Activated CD8-positive, alpha-beta memory T cell treated with anti-CD3 and anti-CD28 coated beads, Interleukin-2, amount 50 U/mL, for 24 hours (primary cell): ENCODE measurements around the gene LSM8.
"Not testable (repeated sequence)": the region's sequence is repeated elsewhere in the genome, so short reads cannot be mapped to it uniquely, and the experiment has no call there.

ENCODE experiments used
- DNase-seq: peaks from one replicate; pipeline ENCODE4 v3.0.0-alpha.2; 2020; ENCODE audit errors: extremely low read depth

Gene LSM8

DNA sequence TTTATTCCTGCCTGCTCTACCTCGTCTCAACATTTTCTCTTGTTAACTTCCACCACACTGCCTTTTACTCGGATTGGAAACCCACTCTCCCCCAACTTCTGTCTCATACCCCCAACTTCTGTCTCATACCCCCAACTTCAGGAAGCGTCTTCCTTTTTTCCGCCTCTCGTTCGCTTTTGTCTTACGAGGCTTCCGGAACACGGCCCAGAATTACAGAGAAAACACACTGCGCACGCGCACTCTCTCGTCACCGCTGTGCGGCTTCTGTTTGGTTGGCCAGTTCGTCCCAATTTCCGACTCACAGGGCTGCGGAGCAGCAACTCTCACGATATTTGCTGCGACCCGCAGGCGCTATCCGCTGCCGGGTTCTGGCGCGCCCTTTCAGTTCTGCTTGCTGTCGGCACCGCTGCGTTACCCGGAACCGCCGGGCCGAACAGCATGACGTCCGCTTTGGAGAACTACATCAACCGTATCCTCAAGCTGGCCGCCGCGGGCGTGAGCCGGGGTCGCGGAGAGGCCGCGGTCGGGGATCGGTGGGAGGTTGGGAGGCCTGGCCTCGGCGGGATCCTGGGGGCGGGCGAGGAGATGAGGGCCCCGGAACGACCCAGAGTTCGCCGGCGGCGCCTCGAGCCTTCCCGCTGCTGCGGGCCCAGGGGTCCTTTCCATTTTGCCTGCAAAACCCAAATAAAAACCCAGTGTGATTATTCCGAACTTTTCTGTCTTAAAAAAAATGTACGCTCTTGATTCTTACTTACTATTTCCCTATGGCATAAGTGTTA lies at the start of gene LSM8:
LSM8 (plus strand) TSS at position 379 of the 779 bp plus-strand sequence; CDS start at position 439, 60 bp downstream.
- peak; percentile 91 for DNase-seq

DNA sequence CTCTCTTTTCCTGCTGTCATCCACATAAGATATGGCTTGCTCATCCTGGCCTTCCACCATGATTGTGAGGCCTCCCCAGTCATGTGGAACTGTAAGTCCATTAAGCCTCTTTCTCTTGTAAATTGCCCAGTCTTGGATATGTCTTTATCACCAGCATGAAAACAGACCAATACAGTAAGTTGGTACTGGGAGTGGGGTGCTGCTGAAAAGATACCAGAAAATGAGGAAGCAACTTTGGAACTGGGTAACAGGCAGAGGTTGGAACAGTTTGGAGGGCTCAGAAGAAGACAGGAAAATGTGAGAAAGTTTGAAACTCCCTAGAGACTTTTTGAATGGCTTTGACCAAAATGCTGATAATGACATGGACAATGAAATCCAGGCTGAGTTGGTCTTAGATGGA lies 49.5 kb upstream of the LSM8 start:
- DNase-seq: not testable (repeated sequence)

DNA sequence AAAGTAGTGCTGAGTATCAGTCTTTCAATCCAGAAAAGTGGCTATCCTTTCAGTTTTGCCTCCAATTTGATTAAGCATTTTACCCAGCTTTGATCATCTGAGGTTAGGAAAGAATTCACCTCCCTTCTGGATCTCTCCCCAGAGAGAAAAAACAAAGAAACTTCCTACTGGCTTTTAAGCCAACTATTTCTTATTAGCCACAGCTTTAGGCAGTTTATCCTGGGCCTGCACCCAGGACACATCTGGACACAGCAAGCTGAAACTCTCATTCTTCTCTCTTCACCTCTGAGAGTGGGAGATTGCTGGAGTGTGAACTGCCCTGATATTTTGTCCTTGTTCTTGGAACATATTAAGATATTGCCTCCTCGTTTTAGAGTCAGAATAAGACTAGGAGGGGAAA lies 43.5 kb upstream of the LSM8 start:
- DNase-seq: no peak

DNA sequence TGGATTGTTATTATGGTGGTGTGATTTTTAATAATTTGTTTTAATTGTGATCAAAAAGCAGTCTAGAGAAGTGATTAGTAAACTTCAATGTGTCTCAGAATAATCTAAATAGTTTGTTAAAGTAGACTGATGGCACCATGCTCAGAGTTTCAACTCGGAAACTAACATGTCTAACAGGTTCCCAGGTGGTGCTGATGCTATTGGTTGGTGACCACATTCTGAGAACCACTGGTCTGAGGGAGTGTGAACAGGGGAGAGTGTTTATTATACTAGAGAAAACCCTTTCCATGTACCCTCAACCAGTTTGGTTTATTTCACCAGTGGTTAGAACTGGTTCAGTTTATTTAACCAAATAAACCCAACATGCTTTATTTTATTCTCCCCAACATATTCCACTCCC lies 42.0 kb upstream of the LSM8 start:
- DNase-seq: no peak

DNA sequence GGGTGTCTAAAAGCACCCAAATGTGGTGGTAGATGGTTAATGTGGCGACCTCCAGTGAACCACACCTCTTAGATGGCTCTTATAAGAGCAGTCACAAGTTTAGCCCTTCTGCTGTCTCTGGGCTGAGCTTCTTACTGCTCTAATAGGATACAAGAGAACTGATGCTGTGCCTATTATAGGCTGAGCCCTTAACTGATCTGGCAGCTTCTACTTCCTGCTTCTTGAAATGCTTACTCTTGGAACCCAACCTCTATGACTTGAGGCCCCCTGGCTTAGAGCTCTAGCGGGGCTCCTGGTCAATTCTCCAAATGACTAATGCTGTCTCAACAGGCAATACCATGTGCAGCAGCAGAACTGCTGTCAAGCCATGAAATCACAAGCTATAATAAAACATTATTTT lies 35.0 kb upstream of the LSM8 start:
- no peak for DNase-seq

DNA sequence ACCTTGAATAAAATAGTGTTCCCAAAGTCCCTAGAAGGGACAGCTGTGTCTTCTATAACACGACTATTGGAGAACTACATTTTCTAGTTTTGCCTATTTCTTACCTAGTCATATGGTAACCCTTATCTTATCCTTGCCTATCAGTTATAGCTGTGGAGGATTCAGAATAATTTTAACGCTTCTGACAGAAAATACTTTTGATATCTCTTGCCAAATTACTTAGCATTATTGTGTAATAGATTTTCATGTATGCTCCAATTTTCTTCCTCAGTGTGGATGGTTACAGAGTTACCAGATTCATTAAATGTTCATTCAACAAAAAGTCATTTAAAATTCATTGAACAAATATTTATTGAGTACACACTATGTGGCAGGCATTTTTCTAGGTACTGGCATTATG lies 34.6 kb upstream of the LSM8 start:
- DNase-seq: no peak

DNA sequence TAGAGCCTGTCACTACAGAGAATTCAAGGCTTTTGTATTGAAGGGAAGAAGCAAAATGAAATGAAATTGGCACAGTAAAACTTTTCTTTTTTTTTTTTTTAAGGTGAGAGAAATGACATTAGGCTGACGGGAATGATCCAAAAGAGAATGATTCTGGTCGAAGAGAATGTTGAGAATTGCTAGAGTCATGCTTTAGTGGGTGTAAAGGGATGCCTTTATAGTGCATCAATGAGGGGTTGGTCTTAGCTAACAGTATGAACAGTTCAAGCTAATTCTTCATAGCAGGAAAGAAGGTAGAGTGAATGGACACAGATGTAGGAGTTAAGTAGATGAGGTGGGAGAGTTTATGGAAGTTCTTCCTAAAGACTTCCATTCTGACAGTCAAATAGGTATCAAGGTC lies 32.3 kb upstream of the LSM8 start:
- no peak for DNase-seq

DNA sequence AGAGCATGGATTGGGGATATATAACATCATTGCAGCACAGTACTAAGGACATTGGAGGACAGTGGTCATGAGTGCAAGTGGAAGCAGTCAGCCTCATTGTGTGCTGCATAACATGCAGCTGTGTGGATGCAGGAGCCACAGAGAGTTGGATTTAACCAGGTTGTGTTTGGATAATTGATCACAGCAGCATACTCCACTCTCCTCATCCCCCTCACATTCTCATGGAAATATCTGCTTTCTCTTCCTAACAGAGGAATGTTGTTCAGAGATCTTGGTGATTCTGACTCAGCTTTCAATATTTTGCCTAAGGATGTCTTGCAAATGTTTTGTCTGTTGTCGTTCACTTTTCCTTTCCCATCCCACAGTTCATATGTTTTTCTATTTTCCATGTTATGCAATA lies 31.8 kb upstream of the LSM8 start:
- no peak for DNase-seq

DNA sequence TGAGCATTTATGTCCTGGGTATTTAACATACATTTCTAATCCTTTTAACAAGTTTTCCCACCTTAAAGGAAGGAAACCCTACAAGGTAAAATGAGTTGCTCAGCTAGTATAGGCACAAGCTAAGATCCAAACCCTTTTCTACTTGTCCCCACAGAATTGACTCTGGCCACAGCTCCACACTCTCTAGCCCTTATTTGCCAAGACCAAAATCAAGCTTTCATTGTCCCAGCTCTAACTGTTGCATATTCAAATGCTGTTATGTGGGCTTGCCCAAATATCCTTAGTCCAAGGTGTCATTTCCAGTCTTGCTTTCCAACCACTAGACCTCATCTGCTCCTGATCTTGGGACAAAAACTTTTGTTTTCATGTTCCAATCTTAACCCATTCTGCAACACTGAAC lies 31.3 kb upstream of the LSM8 start:
- DNase-seq: no peak

DNA sequence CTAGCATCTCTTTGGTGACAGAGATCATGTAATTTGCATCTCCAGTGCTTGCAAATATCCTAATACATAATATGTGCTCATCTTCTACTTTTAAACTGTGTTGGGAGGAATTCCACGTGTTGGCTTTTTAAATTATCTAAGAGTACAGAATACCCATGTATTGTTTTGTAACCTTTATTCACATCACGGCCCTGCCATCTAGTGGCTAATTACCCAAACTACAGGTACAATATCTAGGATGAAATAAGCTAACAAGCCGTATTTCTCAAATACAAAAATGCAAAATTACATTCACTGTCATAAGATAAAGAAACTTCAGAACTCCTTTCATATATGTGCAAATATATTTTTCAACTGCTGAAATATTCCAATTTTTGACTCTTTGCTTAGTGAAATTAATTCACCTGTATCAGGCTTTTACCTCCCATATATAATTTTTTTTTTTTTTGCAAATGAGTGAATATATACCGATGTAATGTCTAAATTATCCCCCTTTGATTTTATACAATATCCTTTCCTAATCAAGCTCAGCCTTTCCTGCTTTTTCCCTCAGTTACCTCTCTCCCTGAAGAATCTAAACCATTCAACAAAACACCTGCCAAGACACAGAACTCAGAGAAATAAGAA lies 30.3 kb upstream of the LSM8 start:
- DNase-seq: no peak

DNA sequence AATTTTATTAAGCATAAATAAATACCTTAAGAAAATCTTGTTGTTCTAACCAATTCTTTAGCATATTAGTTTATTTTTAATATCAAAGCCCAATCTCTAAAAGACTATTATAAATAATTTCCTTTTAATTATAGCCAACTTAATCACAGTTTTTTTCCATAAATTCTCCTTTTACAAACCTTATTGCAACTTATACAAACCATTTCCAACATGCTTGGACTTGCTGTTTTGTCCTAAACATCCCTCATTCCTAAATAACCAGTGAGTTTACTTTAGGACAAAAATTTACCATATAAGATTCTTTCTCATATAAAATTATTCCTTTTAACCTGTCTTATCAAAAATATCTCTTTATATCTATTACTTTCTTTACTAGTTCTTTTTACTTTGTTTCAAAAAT lies 25.2 kb upstream of the LSM8 start:
- DNase-seq: no peak

DNA sequence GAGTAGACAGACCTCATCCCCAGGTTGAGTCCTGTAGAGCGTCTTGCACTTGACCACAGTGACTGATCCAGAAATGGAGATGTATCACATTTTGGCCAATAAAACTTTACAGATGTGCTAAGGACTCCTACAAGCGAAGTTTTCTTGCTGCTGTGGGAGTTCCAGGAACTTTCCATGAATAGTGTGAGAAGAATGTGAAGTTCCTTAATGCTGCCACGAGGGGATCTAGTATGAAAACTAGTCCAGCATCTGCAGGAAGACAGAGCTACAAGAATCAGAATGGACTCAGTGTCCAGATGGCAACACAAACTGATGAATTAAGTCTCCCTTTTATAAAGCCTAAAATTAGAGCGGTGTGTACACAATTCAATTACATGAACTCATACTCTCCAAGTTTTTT lies 14.8 kb upstream of the LSM8 start:
- DNase-seq: no peak

DNA sequence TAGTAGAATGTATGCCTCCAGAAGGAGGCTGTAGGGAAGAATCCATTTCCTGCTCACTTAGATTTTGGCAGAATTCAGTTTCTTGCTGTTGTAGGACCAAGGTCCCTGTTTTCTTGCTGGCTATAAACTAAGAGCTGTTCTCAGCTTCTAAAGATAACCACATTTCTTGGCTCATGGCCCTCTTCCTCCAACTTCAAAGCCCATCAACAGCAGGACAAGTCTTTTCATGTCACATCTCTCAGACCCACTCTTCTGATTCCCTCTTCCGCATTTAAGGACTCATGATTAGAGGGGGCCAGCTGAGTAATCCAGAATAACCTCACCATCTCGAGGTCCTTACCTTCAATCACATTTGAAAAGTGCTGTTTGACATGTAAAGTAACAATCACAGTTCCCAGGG lies 8.2 kb upstream of the LSM8 start:
- no peak for DNase-seq

DNA sequence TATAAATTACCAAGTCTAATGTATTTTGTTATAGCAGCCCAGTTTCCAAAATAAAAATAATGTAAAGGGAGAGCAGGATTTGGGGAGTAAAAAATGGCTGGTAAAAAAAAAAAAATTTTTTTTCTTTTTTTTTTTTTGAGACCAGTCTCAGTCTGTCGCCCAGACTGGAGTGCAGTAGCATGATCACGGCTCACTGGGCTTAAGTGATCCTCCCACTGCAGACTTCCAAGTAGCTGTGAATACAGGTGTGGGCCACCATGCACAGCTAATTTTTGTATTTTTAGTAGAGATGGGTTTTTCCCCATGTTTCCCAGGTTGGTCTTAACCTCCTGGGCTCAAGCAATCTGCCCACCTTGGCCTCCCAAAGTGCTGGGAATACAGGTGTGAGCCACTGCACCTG lies 4.8 kb upstream of the LSM8 start:
- DNase-seq: no peak

DNA sequence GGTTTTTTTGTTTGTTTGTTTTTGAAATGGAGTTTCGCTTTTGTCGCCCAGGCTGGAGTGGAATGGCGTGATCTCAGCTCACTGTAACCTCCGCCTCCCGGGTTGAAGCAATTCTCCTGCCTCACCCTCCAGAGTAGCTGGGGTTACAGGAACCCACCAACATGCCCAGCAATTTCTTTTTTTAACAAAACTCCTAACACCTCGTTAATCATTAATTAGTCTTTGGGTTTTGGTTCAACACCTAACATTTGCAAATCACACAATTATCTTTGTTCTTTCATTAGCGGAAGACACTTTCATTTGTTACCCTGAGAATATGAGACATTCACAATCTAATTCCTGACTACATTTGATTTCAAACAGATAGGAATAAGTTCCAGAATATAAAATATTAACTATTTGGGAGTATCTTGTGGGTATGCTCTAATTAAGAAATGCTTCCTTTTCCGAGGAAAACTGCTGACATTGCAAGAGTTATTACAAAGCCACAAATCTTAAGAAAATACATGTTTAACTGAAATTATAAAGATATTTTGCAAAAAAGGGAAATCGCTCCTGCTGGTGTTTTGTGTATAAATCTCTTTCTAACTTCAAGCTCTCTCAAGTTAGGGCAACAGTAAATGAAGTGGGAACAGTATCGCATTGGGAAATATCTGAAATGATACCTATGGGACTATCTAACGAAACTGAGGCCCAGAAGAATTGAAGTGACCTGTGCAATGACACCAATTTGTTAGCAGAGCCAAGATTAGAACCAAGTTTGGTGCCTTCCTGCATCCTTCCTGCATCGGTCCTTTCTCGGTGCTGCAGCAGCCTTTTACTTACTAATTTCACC lies 1.2 kb upstream of the LSM8 start:
- DNase-seq: no peak

DNA sequence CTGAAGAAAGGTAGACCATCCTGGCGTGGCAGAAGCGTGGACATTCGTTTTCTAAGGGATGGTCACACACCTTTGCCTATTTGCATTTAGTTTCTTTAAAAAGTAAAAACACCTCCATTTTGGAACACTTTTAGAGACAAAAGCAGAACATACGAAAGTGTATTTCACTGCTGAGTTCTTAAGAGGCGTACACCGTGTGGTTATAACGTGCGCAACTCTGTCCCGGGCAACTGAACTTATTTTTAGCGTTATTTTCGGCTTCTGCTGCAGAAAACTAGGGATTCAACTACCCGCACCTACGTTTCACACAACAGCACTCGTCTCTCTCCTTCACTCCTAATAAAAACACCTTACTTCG lies 557 bp upstream of the LSM8 start:
- no peak for DNase-seq

DNA sequence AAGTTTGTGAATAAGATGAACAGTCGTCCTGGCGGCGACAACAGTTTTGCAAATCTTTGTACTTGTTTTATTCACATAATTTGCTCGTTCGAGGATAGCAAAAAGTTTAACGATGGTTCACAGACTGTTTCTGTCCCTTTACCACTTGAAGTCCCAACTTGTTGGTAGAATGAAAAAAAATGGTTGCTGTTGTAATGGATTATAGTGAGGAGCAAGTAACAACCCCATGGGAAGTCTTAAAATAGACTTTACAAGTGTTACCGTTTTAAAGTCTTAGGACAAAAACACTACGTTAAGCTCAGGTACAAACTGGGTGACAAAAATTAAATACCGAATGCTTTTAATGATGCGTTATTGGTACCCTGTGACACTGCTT lies 589 bp downstream of the LSM8 start:
- no peak for DNase-seq

DNA sequence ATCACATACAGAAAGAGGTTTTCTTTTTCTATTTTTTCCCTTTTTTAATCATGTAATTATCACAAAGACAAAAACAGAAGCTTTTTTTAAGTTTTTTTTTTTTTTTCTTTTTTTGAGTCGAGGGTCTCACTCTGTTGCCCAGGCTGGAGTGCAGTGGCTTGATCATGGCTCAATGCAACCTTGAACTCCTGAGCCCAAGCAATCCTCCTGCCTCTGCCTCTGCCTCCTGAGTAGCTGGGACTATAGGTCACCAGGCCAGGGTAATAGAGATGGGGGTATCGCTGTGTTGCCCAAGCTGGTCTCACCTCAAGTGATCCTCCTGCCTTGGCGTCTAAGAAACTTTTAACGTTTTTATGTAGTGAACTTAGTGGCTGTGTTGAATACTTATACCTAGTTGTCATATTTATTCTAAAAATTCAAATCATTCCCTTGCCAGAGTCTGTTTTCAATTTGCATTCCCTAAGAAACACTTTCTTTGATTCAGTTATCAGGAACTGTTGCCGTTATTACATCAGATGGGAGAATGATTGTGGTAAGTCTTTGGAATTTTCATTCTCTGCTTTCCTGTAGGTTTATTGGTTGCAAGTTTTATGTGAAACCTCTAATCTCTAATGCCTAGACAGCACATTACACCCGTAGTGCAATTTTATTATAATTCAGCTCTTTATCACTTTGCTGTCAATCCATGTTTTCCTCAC lies 1.3 kb downstream of the LSM8 start:
- DNase-seq: no peak

DNA sequence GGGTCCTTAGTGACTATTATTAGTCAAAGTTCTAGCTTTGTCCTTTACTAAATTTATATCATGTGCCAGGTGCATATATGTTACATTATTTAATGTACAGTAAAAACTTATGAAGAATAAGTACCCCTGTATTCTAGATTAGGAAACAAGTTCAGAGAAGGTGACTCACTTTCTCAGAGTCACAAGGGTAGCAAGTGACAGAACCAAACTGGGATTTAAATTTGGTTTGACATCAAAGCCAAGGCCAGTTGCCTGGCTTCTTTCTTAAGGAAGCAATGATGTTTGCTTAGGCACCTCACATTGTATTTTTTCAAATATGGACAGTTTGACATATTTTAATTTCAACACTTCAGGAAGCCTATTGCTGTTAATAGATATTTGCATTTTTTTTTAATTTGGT lies 2.5 kb downstream of the LSM8 start:
- DNase-seq: no peak

DNA sequence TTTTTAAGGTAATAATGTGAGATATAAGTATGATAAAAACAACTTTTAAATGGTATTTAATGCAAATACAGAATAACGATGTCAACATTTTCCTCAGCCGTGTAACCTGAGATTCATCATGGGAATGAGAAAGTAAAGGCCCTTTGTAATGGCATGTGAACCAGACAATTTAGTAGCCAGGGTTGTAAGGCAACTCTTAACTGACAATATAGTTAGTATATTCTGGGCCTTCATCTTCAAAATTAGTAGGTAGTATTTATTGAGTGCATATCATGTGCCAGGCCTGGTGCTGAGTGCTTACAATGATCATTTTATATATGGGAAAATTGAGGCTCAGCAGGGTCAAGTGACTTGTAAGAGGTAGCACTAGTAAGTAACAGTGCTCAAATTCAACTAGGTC lies 10.6 kb downstream of the LSM8 start:
- no peak for DNase-seq

DNA sequence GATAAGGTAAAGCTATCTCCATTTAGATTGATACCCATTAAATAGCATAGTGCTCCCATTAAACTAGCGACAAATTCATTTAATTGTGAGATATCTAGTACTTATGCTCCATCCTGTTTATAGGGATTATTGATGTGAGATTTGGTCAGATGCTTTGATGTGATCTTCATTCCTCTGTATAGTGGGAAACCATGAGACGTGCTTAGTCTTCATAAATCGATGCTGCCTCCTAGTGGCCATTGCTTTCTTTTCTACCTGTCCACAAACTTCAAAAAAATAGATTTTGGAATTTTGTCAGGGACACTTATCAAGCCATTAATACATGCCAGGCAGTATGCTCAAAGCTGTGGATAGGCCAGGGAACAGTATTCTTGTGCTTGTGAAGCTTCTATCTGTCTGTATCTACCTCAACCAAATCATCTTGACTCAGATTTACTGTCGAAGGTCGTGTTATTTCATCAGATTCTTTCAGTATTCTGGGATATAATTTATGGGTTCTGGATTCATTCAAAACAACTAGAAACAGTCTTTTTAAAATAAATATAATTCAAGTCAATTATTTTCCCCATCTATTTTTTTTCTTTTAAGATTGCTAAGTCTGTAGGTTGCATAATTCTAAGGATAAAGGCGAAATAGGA lies 12.0 kb downstream of the LSM8 start:
- DNase-seq: peak; percentile 26

DNA sequence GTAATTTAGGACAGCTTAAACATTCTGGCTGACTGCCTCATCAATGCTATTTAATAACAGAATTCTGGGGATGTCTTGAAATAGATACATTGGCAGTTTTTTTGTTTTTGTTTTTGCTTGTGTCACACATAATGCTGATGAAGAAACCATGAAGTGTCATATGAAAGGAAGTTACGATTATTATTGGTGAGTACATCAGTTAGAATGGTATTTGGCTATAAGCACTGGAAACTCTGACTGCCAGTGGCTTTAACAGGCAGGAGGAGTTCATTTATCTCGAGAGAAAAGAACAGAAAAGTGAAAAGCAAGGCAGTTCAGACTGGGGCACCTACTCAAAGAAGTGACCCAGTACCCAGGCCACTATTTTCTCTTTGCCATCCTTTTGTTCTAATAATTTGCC lies 18.1 kb downstream of the LSM8 start:
- no peak for DNase-seq
